Measurements from ENCODE around the gene EEFSEC. TPM values are rescaled to one million over a fixed set of nuclear protein-coding genes. Genes with fewer than 3 reads are reported as not detected.

Gene EEFSEC
- total RNA-seq, 1 experiment from 2014 or later, result 14.6 TPM

GRCh38 chr3:128311441-128311844 is 158.2 kb downstream of the EEFSEC start:
- POLR2A ChIA-PET, result no interaction called here
- Mint-ChIP-seq H3K4me3 (ENCODE audit: unreplicated experiment) (no peak overlapping the region), H3K27ac (ENCODE audit: low read depth, unreplicated experiment) (no peak overlapping the region), H3K36me3 (ENCODE audit: insufficient read depth, unreplicated experiment) (peaks cover 3% of the 10 kb centered on the region), H3K4me1 (ENCODE audit: insufficient read depth, unreplicated experiment) (no peaks in the 10 kb centered on the region), H3K9me3 (ENCODE audit: unreplicated experiment) (no peaks in the 10 kb centered on the region), H3K27me3 (ENCODE audit: insufficient read depth, unreplicated experiment) (no peaks in the 10 kb centered on the region)
- CTCF ChIA-PET, result interaction anchor here (0.6 to 0.9 kb wide), 2 partner anchors 11 to 99 kb away, joined by 3 read pairs; no protein-coding TSS in a partner anchor
- intact Hi-C loops (cut with micrococcal nuclease), result no loop called here
- no TSS peak for BruUV-seq (replicated peaks)
- DNase-seq (ENCODE audit: unreplicated experiment), result no peak
- TF ChIP-seq CTCF (IDR thresholded peaks at IDR 0.05; ENCODE audit: unreplicated experiment), result no peak

GRCh38 chr3:128312271-128312670 is 159.0 kb downstream of the EEFSEC start:
- ChIA-PET CTCF (interaction anchor here (1.2 kb wide), 1 partner anchor 273 kb away, joined by 5 read pairs; no protein-coding TSS in a partner anchor), POLR2A (no interaction called here)
- no peak for DNase-seq (ENCODE audit: unreplicated experiment)
- Mint-ChIP-seq H3K36me3 (ENCODE audit: insufficient read depth, unreplicated experiment) (peaks cover 5% of the 10 kb centered on the region), H3K27ac (ENCODE audit: low read depth, unreplicated experiment) (no peak overlapping the region), H3K4me3 (ENCODE audit: unreplicated experiment) (no peak overlapping the region), H3K9me3 (ENCODE audit: unreplicated experiment) (no peaks in the 10 kb centered on the region), H3K27me3 (ENCODE audit: insufficient read depth, unreplicated experiment) (no peaks in the 10 kb centered on the region), H3K4me1 (ENCODE audit: insufficient read depth, unreplicated experiment) (no peaks in the 10 kb centered on the region)
- intact Hi-C loops (cut with micrococcal nuclease), result no loop called here
- TF ChIP-seq CTCF (IDR thresholded peaks at IDR 0.05; ENCODE audit: unreplicated experiment), result no peak
- no TSS peak for BruUV-seq (replicated peaks)

GRCh38 chr3:128313071-128313725 is 159.9 kb downstream of the EEFSEC start:
- no peaks in the 10 kb centered on the region for H3K27me3 Mint-ChIP-seq (ENCODE audit: insufficient read depth, unreplicated experiment)
- DNase-seq (ENCODE audit: unreplicated experiment), result no peak
- intact Hi-C loops (cut with micrococcal nuclease), result no loop called here
- no peaks in the 10 kb centered on the region for H3K4me1 Mint-ChIP-seq (ENCODE audit: insufficient read depth, unreplicated experiment)
- ChIA-PET POLR2A (interaction anchor here (0.5 kb wide), 1 partner anchor 912 kb away, joined by 3 read pairs; no protein-coding TSS in a partner anchor), CTCF (interaction anchor here (1.2 kb wide), 1 partner anchor 272 kb away, joined by 5 read pairs; no protein-coding TSS in a partner anchor)
- no peaks in the 10 kb centered on the region for H3K9me3 Mint-ChIP-seq (ENCODE audit: unreplicated experiment)
- no peak overlapping the region for H3K4me3 Mint-ChIP-seq (ENCODE audit: unreplicated experiment)
- peaks cover 5% of the 10 kb centered on the region for H3K36me3 Mint-ChIP-seq (ENCODE audit: insufficient read depth, unreplicated experiment)
- no peak for TF ChIP-seq CTCF (IDR thresholded peaks at IDR 0.05; ENCODE audit: unreplicated experiment)
- H3K27ac Mint-ChIP-seq (ENCODE audit: low read depth, unreplicated experiment), result no peak overlapping the region
- BruUV-seq (replicated peaks), result no TSS peak

GRCh38 chr3:128313935-128314334 is 160.7 kb downstream of the EEFSEC start:
- no peak for DNase-seq (ENCODE audit: unreplicated experiment)
- intact Hi-C loops (cut with micrococcal nuclease), result no loop called here
- TF ChIP-seq CTCF (IDR thresholded peaks at IDR 0.05; ENCODE audit: unreplicated experiment), result no peak
- CTCF ChIA-PET, result no interaction called here
- no TSS peak for BruUV-seq (replicated peaks)
- Mint-ChIP-seq H3K4me1 (ENCODE audit: insufficient read depth, unreplicated experiment) (no peaks in the 10 kb centered on the region), H3K4me3 (ENCODE audit: unreplicated experiment) (no peak overlapping the region), H3K36me3 (ENCODE audit: insufficient read depth, unreplicated experiment) (peaks cover 5% of the 10 kb centered on the region), H3K27ac (ENCODE audit: low read depth, unreplicated experiment) (no peak overlapping the region), H3K9me3 (ENCODE audit: unreplicated experiment) (no peaks in the 10 kb centered on the region), H3K27me3 (ENCODE audit: insufficient read depth, unreplicated experiment) (no peaks in the 10 kb centered on the region)
- POLR2A ChIA-PET, result interaction anchor here (0.5 kb wide), 1 partner anchor 913 kb away, joined by 3 read pairs; no protein-coding TSS in a partner anchor

Measured in MCF 10A (cell line).